Daoy (cell line): Measurements from ENCODE around the gene ASB16. TPM values are rescaled to one million over a fixed set of nuclear protein-coding genes. Genes with fewer than 3 reads are reported as not detected.

Source experiments
- DNase-seq: peaks from one replicate; pipeline ENCODE4 v3.0.0-alpha.2; 2015; ENCODE audit warnings: low read depth
- total RNA-seq: library from RNA; depleted of rRNA; stranded (reverse); fragments of >200 nt; shearing (Covaris generic); gene quantifications from 2 replicates; pipeline ENCODE4 v1.2.3, GENCODE V29; 2014

The ASB16 gene
- total RNA-seq, 1 experiment from 2014 or later, result not detected

- no peak for DNase-seq
Measured at GRCh38 chr17:44187131-44187899, 16.8 kb downstream of the ASB16 start.

- no peak for DNase-seq
Measured at GRCh38 chr17:44188576-44189403, 18.3 kb downstream of the ASB16 start.

GRCh38 chr17:44190481-44190880 lies 20.0 kb downstream of the ASB16 start:
- no peak for DNase-seq

GRCh38 chr17:44191369-44191768 lies 20.9 kb downstream of the ASB16 start:
- no peak for DNase-seq

GRCh38 chr17:44191941-44192496 lies 21.5 kb downstream of the ASB16 start:
- DNase-seq, result no peak

- DNase-seq, result no peak
Measured at GRCh38 chr17:44192750-44193149, 22.2 kb downstream of the ASB16 start.

GRCh38 chr17:44193326-44194084 lies 23.0 kb downstream of the ASB16 start:
- no peak for DNase-seq

- no peak for DNase-seq
Measured at GRCh38 chr17:44197107-44197506, 26.6 kb downstream of the ASB16 start.

- DNase-seq, result peak; percentile 35
Measured at GRCh38 chr17:44197980-44198720, 27.6 kb downstream of the ASB16 start.

- peak; percentile 49 for DNase-seq
Measured at GRCh38 chr17:44198721-44199552, 28.4 kb downstream of the ASB16 start.

GRCh38 chr17:44199553-44200477 lies 29.3 kb downstream of the ASB16 start, which contains the start of gene ATXN7L3:
ATXN7L3 (minus strand) TSS chr17:44199884; CDS start chr17:44198070, 1,814 bp downstream.
- peak; percentile 97 for DNase-seq

GRCh38 chr17:44200478-44201155 lies 30.1 kb downstream of the ASB16 start:
- no peak for DNase-seq

- DNase-seq, result no peak
Measured at GRCh38 chr17:44202756-44203155, 32.3 kb downstream of the ASB16 start.

- peak; percentile 43 for DNase-seq
Measured at GRCh38 chr17:44203731-44204440, 33.4 kb downstream of the ASB16 start.

- DNase-seq, result peak; percentile 30
Measured at GRCh38 chr17:44204441-44204882, 34.0 kb downstream of the ASB16 start.

- DNase-seq, result no peak
Measured at GRCh38 chr17:44205962-44206824, 35.7 kb downstream of the ASB16 start.

GRCh38 chr17:44206825-44207155 lies 36.3 kb downstream of the ASB16 start:
- no peak for DNase-seq
